CD4-positive, alpha-beta T cell treated with Interleukin-15 for 1 hour (primary cell): Measurements from ENCODE around the gene GPR156.
"Not testable (repeated sequence)": the region's sequence is repeated elsewhere in the genome, so short reads cannot be mapped to it uniquely, and the experiment has no call there.

ENCODE experiments used
- DNase-seq: peaks from one replicate; pipeline ENCODE4 v3.0.0-alpha.2; 2020

Gene GPR156

DNA sequence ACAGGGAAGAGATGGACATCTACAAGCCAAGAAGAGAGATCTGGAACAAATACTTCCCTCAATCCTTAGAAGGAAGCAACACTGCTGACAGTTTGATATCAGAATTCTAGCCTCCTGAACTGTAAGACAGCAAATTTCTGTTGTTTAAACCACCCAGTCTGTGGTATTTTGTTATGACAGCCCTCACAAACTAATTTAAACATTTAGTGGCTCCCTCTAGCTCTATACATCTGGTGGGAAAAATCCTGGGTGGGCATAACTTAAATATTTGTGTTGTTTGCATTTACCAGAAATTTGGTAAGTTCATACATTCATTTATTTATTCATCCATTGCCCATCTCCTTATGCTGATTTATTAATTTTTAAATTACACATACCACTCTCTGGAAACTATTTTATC lies 128.3 kb downstream of the GPR156 start:
- no peak for DNase-seq

DNA sequence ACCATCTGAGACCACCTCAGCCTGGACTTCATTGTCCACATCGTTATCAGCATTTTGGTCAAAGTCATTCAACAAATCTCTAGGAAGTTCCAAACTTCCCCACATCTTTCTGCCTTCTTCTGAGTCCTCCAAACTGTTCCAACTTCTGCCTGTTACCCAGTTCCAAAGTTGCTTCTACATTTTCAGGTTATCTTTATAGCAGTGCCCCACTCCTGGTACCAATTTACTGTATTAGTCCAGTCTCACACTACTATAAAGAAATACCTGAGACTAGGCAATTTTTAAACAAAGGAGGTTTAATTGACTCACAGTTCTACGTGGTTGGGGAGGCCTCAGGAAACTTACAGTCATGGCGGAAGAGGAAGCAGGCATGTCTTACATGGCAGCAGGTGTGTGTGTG lies 129.3 kb downstream of the GPR156 start:
- DNase-seq, result not testable (repeated sequence)

DNA sequence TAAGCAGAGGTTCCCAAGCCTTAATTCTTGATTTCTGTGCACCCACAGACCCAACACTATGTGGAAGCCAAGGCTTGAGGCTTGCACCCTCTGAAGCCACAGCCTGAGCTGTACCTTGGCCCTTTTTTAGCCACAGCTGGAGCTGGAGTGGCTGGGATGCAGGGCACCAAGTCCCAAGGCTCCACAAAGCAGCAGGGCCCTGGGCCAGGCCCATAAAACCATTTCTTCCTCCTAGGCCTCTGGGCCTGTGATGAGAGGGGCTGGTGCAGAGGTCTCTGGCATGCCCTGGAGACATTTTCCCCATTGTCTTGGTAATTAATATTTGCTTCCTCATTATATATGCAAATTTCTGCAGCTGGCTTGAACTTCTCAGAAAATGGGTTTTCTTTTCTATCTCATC lies 129.9 kb downstream of the GPR156 start:
- no peak for DNase-seq

DNA sequence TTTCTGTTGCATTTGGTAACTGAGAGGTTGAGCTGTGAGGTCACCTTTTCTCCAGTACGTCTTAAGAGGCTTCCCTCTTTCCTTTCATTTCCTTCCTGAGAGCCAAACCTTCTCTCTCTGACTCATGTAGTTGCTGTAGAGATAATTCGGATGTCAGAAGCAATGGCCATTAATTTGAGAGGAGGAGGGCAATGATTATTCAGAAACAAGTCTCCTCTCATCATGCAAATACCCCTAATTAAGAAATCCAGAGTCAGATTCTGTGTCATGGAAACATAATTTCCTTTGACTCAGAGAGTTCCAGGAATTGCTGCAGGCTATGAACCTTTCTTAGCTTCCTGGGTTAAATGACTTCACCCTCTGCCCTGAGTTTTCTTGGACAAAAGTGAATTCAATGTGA lies 131.7 kb downstream of the GPR156 start:
- no peak for DNase-seq

DNA sequence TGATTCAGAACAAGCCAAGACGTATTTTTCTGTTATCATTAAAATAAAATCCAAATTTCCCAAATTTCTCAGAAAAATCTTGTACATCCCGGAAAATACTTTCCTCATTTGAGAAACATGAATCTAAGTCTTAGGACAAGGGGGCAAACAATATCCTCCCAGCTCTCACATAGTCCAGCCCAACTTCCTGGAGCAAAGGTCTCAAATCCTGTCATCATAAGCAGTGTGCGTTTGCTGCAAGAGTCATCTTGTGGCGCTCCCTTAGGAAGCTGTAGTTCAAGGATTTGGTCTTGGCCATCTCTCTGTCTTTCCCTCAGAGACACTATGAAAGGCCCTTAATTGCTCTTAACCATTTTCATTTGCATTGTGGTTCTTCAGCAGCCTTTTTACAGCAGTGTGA lies 133.2 kb downstream of the GPR156 start:
- DNase-seq, result no peak

DNA sequence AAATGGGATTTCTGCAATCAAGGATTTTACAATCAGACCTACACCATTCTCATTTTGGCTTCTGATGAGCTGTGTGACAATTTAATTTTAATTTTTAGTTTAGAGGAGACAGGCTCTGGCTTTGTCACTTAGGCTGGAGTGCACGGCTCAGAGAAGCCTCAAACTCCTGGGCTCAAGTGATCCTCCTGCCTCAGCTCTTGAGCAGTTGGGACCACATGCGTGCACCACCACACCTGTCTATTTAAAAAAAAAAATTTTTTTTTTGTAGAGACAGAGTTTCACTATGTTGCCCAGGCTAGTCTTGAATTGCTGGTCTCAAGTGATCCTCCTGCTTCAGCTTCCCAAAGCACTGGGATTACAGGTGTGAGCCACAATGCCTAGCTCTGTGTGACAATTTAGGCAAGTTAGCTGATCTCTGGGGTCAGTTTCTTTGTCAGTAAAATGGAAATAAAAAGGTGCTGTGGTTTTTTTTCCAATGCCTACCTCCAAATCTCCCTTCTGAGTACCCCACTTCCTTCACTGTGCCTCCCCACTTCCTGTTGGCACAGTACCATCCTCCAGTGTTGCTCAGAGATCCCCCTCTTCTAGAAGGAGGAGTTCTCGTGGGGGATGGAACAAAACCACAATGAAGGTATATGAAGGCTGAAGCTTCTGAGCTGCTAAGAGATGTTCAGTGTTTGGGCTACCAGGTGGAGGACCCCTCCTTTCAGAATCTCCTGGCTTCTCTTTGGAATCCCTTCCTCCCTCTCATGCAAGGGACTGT lies 136.7 kb downstream of the GPR156 start:
- DNase-seq, result no peak

DNA sequence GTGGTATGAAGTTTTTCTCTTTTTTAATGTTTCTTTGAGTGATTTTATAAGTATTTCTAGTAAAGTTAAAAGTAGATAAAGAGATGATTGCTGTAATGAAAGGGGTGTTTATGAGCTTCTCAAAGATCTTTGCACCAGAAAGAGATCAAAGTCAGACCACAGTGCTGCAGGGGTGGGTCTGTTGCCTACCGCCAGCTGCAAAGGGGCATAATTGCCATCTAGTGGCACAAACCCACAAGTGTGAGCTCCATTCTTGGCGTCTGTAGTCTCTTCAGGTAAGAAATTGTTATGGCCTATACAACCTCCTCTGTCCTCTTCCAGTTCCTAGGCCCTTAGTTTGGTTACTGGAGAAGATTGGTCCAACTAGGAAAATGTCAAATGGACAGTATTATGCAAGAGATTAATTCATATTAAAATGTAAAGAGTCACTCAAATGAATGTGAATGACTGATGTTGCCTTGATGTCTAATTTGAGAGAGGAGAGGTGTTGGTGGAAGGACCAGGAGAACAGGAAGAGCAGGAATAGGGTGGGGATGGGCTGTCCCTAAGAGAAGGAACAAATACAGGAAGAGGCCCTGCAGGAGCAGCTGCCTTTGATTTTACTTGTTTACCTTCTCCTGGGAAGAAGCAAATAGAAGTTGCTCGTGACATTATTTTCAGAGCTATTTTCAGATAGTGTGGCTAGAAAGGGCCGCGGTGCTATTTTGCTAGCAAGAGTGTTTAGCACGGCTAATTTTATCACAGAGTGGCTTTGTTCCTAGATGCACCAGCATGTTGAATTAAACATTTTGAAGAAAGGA lies 137.8 kb downstream of the GPR156 start:
- peak; percentile 42 for DNase-seq

DNA sequence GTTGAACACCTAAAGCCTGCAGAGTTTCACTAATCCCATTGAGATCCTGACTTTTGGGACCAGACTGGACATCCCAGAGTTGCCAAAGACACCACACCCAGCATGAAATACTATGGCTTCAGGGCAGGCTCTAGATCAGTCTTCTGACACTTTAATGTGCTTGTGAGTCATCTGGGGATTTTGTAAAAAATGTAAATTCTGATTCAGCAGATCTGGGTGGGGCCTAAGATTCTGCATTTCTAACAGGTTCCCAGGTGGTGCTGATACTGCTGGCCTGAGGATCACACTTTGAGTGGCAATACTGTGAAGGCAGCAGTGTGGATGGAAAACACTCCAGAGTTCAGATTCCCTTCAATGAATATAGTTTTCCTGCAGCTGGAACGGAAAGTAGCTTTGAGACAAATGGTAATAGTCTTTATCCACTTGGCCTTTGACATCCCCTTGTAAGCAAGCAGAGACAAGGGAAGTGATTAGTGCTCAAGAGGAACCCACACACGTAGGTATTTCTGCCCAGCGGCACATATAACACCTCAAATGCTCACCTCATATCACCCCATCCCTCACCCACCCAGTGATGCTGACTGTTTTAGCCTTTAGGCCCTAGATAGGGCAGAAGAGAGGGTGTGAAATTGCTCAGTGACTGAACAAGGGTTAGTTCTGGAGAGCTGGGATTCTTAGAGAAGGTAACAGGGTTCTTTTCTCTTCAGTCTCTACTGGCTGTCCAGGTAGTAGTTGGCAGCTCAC lies 139.3 kb downstream of the GPR156 start:
- DNase-seq, result no peak

DNA sequence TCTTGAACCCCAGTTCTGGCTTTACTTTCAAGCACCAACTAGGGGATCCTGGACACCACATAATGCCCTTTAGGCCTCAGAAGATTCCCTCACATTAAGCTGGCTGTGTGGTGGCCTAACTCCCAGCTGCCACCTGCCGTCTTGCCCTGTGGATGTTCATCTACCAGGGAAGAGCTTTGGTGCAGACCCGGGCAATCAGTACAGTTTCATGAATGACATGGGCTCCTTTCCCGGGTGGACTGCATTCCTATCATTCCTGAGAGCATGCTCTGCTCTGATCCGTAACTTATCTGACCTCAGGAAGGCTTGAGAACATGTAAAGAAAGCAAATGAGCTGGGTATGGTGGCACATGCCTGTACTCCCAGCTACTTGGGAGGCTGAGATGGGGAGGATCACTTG lies 140.8 kb downstream of the GPR156 start:
- no peak for DNase-seq

DNA sequence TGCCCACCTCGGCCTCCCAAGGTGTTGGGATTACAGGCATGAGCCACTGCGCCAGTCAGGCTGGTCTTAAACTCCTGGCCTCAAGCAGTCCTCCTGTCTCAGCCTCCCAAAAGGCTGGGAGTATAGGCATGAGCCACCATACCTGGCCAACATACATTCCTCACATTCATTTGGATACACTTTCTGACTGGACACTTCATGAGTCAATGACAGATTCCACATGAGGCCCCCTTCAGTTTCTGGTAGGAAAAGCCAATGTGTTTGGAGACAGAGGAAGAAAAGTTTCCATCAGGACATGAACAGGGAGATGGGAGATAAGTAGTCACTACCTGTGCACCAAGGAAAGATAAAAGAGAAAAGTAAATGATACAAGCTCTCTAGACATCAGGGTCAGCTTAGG lies 141.3 kb downstream of the GPR156 start:
- no peak for DNase-seq

DNA sequence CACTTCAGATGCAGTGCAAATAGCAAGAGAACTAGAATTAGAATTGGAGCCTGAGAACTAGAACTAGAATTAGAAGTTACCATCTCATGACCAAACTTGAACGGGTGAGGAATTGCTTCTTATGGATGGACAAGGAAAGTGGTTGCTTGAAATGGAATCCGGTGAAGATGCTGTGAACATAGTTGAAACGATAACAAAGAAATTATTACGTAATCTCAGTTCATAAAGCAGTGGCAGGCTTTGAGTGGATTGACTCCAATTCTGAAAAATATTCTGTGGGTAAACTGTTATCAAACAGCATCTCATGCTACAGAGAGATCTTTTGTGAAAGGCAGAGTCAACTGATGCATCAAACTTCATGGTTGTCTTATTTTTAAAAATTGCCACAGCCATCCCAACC lies 142.8 kb downstream of the GPR156 start:
- no peak for DNase-seq

DNA sequence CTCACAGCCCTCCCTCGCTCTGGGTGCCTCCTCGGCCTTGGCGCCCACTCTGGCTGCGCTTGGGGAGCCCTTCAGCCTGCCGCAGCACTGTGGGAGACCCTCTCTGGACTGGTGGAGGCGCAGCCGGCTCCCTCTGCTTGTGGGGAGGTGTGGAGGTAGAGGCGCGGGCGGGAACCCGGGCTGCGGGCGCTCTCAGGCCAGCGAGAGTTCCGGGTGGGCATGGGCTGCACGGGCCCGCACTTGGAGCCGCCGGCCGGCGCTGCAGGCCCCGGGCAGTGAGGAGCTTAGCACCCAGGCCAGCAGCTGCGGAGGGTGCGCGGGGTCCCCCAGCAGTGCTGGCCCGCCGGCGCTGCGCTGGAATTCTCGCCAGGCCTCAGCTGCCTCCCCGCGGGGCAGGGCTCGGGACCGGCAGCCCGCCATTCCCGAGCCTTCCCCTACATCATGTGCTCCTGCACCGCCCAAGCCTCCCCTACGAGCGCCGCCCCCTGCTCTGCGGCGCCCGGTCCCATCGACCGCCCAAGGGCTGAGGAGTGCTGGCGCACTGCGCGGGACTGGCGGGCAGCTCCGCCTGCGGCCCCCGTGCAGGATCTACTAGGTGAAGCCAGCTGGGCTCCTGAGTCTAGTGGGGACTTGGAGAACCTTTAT lies 144.8 kb downstream of the GPR156 start:
- no peak for DNase-seq

DNA sequence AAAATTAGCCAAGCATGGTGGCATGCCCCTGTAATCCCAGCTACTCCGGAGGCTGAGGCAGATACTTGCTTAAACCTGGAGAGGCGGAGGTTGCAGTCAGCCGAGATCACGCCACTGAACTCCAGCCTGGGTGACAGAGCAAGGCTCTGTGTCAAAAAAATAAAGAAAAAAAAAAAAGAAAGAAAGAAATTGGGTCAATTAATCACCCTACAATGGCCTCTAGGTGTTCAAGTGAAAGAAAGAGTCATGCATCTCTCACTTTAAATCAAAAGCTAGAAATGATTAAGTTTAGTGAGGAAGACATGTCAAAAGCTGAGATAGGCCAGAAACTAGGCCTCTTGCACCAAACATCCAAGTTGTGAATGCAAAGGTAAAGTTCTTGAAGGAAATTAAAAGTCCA lies 145.9 kb downstream of the GPR156 start:
- DNase-seq, result no peak

DNA sequence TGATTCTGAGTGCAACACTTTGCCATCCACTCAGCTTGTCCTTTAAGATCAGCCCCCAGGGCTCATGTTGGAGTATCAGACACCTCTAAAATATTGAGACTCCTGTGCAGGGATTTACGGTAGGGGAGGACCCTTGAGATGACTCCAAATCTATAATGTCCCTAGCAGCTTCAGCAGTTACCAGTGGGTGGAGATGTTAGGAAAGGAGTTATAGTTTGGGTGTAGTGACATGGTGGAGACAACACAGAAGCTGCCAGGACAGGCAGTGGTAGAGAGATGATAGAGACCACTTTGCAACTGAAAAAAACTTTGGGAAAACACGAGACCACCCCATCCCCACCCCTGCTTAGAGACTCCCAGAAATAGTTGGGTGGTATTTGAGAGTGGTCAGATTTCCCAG lies 147.5 kb downstream of the GPR156 start:
- no peak for DNase-seq

DNA sequence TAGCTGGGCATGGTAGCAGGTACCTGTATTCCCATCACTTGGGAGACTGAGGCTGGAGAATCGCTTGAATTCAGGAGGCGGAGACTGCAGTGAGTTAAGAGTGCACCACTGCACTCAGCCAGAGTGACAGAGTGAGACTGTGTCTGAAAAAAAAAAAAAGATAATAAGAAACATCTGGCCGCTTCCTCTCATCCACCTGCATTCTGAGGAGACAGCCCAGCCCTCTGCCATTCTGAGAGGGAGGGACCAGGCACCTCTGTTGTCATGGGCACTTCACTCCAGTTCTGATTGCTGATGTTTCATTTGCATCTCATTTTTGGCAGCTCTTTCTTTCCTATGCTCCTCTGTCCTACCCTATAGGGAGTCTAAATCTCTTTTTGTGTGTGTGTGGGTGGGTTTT lies 154.4 kb downstream of the GPR156 start:
- no peak for DNase-seq

DNA sequence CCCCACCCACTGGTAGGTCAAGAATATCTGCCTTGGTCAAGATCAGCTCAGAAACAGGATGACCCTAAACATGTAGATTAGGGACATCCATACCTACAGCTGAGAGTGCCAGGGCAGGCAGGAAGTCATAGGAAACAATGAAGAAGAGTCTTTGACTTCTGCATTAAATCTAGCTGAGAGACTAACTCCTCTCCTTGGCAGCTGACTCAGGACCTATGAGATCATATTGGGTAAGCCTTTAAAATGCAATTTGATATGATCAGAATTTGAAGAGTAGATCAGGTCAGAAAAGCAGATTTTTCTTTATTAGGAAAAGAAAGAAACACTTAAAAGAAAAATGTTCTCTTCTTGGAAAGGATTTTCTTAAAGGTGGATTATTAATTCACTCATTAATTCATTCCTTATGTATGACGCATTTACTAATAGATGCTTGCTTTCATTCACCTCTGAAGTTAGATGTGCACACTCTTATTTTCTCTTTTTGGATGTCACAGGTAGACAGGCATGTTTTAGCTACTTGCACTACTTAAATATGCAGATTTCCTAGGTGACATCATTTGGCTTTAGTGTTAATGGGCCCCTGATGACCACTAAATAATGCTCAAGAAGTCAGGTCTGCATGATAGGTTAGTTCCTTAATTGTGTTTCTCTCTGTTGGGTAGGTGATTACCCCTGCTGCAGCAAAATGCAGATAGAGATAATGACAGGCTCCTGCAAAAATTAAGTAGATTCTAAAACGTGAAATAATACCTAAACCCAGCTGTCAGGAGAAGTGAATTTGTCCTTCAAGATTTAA lies 155.1 kb downstream of the GPR156 start:
- DNase-seq, result no peak

DNA sequence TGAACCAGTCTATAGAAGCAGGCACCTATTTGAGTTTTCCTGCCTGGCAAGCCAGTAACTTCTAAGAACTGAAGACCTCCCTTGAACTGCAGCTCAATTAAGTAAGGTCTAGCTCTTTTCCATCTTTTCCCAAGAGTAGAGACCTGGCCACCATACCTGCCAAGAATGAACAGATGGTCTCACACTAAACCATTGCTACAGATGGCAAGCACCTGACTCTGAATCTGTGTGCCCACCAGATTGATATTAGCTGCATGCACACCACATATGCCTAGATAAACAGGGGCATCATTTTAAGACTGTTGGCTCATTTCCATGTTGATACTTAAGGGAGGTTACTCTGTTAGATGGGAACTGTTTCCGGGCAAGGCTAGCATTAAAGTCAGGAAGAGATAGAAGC lies 156.0 kb downstream of the GPR156 start:
- no peak for DNase-seq

DNA sequence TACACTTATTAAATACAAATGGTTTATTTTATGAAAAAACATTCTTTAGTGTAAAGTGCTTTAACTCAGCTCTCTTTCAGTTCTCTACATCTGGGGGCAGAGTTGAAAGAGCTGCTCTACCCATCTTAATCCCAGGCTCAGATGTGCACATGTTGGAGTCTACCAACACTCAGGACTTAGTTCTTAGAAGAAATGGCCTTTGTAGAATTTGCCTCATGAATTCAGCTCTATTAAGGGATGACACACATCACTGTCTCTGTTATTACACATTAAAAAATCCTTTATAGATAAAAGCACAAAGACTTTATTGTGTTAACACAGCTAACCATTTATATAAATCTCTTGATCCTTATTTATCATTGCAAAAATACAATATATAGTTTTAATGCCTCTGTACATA lies 159.0 kb downstream of the GPR156 start:
- no peak for DNase-seq

DNA sequence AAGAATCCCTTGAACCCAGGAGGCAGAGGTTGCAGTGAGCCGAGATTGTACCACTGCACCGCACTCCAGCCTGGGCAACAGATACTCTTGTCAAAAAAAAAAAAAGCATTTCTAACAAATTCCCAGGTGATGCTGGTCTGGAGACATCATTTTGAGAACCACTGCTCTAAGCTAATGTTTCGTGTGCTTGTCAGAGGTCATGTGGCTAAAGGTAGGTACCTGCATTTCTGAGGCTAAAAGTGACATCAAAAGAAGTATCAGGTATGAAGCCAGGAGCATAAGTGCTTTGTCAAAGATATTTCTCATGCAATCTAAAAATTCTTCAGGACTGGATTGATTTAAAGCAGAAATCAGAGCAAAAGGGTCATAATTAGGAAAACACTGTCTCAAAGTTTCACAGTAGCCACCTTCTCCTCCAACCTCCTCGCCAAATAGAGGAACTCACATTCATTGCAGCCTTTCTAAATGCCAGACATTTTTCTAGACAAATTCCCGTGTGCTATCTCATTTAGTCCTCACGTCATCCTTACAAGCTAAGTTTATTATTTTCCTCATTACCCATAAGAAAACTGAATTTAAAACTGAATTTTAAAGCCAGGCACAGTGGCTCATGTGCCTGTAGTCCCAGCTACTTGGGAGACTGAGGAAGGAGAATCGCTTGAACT lies 165.0 kb downstream of the GPR156 start:
- DNase-seq, result no peak
